ENCODE data around the gene TRPT1.

GRCh38 chr11:64229744-64230170 is 3.8 kb upstream of the TRPT1 start:
- TF ChIP-seq CTCF (IDR thresholded peaks at IDR 0.05), result no peak
- TF ChIP-seq POLR2A (IDR thresholded peaks at IDR 0.05), result no peak

Measured in testis (tissue), 2 donors.